ENCODE measurements around the gene VPREB1. TPM values are rescaled to one million over a fixed set of nuclear protein-coding genes. Genes with fewer than 3 reads are reported as not detected.
"Not testable (repeated sequence)": the region's sequence is repeated elsewhere in the genome, so short reads cannot be mapped to it uniquely, and the experiment has no call there.

Gene VPREB1
- total RNA-seq, 1 experiment from 2014 or later, result not detected

DNA sequence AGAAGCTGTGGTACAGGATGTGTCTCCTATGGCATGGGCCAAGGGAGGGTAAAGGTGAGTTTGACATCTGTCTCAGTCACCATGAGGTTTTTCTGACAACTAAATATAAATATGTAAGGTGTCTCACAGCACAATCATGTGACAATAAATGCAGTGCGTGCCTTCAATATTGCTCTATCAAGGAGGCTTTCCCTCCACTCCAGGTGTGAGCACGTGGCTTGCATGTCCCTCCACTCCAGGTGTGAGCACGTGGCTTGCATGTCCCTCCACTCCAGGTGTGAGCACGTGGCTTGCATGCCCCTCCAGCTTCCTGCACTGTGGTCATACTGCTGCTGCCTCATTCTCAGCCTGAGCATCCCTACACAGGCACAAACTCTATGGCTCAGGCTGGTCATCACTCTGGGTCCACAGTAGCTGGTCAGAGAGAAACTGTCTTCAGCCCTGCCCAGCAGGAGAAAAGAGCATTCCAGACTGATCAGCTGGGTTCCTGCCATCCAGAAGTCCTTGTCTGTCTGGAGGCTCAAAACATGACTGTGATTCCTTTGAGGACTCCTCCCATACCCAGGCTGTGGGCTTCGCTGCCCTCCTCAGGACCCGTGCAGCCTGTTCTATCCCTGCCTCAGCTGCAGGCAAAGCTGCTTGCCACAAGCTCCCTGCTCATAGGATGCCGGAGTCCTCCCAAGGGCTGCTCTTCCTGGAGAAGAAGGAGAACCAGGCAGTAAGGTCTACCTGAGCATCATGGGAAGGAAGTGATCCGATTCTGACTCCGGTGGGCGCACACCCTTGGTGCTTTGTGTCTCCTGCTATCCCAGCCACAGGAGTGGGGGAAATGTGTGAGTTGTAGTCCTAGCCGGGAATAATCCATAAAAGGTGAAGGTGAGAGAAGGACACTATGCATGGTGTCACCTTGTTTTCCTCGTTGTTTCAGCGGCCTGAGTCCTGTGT, 33.4 kb upstream of the VPREB1 start:
- in situ Hi-C loops (cut with HindIII; ENCODE audit: low sequenced_read_pairs), result no loop called here
- no peak for DNase-seq (ENCODE audit: low spot score)

DNA sequence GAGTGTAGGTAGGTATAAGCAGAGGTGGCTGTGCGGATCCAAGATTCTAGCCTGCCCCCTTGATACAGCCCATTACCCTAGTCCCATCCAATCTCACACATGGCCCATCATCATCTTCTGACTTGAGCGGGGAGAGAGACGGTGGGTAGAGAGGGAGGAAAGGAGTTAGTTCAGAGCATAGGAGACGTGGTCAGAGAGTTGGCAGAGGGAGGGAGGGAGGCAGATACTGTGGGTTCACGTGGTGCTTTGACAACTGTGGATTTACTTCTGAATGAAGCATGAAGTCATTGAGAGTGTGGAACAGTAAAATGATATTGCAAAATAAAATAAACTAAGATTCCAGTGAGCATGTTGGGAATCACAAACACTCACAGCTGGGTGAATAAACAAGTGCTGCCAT, 31.4 kb upstream of the VPREB1 start:
- DNase-seq (ENCODE audit: low spot score), result no peak
- in situ Hi-C loops (cut with HindIII; ENCODE audit: low sequenced_read_pairs), result no loop called here

DNA sequence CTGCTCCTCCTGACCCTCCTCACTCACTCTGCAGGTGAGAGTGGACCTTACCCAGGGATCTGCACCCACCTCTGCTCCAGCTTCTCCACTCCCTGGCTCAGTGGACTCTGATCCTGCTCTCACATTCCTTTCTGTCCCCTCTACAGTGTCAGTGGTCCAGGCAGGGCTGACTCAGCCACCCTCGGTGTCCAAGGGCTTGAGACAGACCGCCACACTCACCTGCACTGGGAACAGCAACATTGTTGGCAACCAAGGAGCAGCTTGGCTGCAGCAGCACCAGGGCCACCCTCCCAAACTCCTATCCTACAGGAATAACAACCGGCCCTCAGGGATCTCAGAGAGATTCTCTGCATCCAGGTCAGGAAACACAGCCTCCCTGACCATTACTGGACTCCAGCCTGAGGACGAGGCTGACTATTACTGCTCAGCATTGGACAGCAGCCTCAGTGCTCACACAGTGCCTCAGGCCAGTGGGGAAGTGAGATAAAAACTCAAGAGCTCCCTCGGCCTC, 29.7 kb upstream of the VPREB1 start:
- in situ Hi-C loops (cut with HindIII; ENCODE audit: low sequenced_read_pairs), result no loop called here
- DNase-seq (ENCODE audit: low spot score), result no peak

DNA sequence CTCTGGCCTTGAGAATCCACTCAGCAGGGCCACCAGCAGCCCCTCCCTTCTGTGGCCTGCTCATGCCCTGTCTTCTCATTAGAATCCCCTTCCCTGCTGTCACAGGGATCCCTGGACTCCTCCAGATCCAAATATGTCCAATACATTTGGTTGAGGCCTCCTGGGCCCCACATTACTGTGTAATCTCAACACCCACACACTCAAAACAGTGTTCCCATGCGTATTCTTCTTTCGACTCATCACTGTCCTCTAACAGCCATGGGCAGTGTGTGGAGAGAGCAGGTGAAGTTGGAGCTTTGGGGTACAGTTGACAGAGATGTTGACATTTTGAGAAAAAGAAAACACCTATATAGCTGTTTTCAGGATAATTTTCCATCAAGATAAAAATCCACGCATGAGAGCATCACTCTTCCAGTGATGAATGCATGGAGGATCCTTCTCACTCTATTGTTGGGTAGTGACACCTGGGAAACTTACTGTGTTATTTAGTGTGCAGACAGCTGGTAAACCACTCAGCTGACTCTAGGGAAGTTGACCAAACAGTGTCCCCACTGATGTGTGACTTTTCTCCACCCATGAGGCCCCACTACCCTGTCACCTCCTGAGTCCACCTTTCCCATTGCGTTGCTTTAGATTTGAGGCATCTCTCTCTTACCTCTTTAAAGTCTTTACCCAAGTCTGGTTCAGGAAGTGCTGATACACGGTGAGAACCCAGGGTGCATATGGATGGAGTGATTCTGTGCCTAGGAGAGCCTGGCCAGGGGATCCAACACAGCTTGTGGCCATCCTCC, 28.7 kb upstream of the VPREB1 start:
- no peak for DNase-seq (ENCODE audit: low spot score)
- in situ Hi-C loops (cut with HindIII; ENCODE audit: low sequenced_read_pairs), result no loop called here

DNA sequence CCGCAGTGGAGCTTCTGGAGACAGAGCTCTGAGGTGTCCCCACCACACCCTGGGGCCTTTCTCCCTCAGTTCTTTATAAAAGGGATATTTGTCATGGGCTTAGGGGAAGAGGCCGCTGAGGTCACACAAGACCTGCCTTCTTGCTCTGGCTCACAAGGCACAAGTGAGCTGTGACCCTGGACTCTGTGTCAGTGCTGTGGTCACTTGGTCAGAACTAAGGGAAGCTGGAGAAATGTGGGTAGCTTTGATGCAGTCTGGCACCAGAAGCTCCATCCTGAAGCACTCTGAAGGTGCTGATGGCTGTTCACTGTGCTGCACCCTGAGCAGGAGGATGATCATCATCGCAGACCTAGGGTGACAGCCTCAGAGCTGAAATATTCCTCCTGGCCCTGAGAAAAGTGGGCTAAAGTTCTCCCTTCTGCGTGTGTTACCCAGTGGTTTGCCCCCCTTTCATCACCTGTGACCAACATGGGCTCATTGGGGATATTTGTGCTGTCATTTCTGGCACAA, 28.1 kb upstream of the VPREB1 start:
- in situ Hi-C loops (cut with HindIII; ENCODE audit: low sequenced_read_pairs), result no loop called here
- DNase-seq (ENCODE audit: low spot score), result no peak

DNA sequence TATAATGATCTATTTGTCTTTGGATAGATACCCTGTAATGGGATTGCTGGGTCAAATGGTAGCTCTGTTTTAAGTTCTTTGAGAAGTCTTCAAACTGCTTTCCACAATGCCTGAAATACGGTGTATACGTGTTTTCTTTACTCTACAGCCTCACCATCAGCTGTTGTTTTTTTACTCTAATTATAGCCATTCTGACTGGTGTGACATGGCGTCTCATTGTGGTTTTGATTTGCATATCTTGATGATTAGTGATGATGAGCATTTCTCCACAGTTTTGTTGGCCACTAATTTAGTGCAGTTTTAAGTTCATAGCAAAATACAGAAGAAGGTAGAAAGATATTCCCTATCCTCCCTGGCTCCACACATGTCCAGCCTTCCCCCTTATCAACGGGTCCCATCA, 26.3 kb upstream of the VPREB1 start:
- in situ Hi-C loops (cut with HindIII; ENCODE audit: low sequenced_read_pairs), result no loop called here
- DNase-seq (ENCODE audit: low spot score), result no peak

DNA sequence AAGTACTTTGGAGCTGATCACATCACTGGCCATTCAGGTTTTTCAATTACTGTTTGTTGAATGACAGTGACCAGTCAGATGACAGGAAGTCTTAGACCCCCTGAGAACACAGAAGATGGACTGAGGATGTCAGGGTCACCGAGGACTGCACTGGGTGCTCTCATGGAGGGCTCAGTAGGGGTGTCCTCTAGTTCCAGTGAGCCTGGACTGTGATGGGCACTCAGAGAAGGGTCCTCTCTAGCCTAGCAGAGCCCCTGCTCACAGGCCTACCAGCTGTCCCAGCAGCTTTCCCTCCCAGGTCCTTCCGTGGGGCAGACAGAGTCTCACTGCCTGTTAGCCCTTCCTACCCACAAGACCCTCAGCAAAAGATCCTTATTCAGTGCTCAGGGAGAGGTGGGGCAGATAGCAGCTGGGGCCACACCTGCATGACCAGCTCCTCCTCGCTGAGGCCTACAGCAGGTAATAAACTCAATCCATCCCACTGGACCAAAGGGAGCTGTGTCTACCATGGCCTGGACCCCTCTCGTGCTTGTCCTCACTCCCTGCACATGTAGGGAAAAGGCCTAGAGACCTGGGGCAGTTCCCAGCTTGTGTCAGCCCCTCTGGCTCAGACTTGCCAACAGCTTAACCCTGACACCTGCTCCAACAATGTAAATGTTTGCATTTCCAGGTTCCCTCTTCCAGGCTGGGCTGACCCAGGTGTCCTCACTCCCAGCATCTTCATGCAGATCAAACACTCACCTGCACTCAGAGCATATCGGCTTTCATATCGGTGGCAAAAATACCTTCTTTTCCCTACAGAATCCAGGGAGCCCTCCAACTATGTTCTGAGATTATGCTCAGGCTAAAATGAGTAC, 25.2 kb upstream of the VPREB1 start:
- in situ Hi-C loops (cut with HindIII; ENCODE audit: low sequenced_read_pairs), result no loop called here
- no peak for DNase-seq (ENCODE audit: low spot score)

DNA sequence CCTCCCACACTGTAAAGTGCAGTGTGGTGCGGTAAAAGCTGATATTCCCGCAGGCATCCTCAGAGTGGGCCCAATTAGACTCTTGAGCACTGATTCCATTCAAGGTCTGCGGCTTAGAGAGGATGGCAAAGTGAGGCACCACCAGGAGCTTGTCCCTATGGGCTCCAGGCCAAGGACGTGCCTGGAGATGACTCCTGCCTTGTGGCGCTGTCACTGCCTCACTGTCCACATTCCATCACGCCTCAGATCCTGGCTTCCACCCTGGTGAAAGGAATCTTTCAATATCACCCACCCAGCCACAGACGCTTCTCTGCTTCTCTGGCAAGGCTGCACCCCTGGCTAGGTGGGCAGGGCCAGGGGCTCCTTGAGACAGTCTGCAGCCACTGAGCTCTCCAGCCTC, 23.5 kb upstream of the VPREB1 start:
- DNase-seq (ENCODE audit: low spot score); in situ Hi-C loops (cut with HindIII; ENCODE audit: low sequenced_read_pairs): not testable (repeated sequence)

DNA sequence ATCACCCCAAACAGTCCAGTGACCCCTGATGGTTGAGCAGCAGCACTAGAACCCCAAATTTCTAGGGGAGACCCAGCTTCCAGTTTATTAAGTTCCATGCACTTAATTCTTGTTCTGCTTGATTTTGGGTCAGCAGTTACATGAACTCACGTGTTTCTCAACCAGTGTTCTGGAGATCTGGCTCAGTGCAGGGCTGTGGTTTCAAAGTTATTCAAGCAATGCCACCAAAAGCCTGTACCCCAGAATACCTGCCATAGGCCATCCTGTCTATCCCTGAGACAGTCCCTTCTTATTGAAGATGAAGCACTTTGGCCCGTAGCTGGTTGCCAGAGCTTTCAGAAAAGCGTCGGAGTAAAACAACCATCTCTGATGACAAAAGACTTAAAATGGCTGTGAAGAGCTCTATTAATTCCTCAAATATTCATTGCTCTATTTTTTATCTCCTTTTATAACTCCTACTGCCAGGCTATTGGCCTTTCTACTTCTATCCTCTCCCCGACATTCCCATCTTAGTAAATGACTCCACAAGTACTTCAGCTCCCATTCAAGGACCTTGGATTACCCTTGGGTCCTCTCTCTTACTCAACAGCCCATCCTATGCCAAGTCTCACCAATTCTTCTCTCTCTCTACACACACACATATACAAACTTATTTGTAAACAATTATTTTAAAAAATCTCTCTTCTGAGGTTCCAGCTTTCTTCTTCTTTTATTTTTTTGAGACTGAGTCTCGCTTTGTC, 18.0 kb upstream of the VPREB1 start:
- no peak for DNase-seq (ENCODE audit: low spot score)
- in situ Hi-C loops (cut with HindIII; ENCODE audit: low sequenced_read_pairs), result no loop called here

DNA sequence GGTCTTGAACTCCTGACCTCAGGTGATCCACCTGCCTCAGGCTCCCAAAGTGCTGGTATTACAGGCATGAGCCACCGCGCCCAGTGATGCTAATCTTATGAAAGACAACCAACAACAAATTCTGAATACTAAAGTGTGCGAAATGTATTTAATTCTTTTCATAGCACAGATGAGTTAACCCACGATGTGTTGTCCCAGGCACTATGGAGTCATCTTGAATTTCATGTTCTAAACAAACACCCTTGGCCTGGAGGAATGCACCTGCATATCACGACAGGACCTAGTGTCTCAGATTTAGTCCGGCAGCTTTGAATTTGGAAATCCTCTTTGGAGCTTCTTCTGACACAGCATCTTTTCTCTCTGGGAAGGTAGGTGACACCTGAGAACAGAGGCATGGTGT, 16.2 kb upstream of the VPREB1 start:
- in situ Hi-C loops (cut with HindIII; ENCODE audit: low sequenced_read_pairs), result no loop called here

DNA sequence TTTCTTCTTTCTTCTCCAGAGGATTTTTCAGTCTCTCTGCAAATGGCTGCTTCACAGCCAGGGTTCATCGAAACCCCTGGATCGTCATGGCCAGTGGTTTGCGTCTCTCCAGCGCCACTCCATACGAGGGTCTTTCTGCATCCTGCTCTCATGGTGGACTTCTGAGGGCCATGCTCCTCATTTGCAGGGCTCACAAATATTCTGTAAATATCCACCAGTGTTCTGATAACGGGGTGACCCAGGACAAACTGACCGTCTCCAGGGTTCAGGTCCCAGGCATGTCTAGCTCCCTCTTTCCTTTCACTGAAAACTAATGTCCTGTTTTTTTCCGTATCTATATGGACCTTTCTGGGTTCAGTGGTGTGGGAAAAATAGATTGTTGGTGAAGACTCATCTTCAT, 15.7 kb upstream of the VPREB1 start:
- in situ Hi-C loops (cut with HindIII; ENCODE audit: low sequenced_read_pairs), result no loop called here
- DNase-seq (ENCODE audit: low spot score), result no peak

More for the DNA sequence above, 16.2 kb upstream of the VPREB1 start:
- DNase-seq (ENCODE audit: low spot score), result no peak

DNA sequence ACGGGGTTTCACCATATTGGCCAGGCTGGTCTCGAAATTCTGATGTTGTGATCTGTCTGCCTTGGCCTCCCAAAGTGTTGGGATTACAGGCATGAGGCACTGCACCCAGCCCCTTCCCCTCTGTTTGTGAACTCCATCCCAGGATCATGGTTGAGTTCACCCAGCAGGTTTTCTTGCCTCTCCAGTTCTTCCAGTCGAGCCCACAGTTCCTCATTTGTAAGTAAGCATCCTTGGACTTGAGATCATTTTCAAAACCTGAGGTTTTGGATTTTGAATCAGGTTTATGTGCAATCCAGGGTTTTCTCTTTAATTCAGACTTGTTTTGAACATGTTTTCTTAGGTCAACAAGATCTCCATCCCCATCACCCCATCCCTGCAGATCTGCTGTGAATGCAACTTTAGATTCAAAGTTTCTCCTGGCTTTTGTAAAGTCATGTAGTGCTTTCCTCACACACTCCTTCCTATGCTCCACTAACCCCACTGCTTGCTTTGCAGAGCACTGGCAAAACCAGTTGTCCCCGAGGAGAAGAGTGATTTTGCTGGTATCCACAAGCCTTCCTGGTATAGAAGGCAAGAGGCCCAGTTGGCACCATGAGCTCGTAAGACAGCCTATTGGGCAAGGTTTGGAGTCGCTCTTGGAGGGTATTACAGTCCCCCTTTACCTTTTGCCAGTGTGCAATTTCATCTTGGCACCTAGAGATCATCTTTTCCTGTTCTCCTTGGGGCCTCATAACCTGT, 14.7 kb upstream of the VPREB1 start:
- in situ Hi-C loops (cut with HindIII; ENCODE audit: low sequenced_read_pairs), result no loop called here
- no peak for DNase-seq (ENCODE audit: low spot score)

DNA sequence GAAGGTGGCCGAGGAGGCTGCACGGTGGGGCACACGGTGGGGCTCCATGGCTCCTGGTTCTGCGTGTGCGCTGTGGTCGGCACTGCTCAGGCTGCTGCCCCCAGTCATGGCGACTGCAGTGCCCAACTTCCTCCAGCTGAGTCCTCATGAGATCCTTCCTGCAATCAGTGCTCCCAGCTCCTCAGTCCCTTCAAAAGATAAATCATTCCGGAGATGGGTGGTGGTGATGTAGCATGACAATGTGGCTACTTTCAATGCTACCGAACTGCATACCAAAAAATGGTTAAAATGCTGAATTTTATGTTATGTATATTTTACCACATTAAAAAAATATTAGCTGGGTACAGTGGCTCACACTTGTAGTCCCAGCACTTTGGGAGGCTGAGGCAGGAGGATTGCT, 14.1 kb upstream of the VPREB1 start:
- no peak for DNase-seq (ENCODE audit: low spot score)
- in situ Hi-C loops (cut with HindIII; ENCODE audit: low sequenced_read_pairs), result no loop called here

DNA sequence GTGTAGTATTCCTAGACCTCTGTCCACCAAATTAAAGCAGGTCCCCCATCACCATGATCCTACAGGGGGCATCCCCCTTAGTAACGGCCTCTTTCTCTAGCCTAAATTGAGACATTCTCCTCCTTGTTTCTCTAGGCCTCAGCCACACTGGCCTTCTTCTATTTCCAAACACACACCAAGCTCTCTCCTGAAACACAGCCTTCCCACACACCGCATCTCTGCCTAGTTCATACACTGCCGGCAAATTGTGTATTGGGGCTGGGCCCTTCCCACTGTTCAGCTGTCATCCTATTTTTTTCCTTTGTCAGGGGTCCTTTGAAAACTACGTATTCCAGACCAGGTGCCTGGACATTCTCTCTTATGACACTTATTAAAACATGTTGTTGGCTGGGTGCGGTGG, 11.5 kb upstream of the VPREB1 start:
- in situ Hi-C loops (cut with HindIII; ENCODE audit: low sequenced_read_pairs), result no loop called here
- DNase-seq (ENCODE audit: low spot score), result no peak

DNA sequence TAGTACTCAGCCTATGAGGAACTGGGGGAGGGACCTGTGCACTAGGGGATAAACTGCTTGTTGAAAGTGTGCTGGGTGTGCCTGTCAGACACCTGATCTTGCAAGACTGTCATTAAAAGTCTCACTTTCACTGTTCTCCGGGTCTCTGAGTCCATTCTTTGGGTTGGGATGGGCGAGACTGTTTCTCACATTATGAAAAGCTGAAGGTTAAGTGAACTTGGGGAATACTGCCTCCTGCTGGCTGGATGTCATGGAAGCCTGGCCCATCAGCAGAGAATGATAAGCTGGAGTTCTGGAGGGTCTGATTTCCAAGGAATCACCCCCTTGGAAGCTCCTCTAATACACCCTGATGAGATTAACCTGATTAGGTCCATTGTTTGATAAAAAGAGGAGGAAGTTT, 9.0 kb upstream of the VPREB1 start:
- peak; percentile 5 for DNase-seq (ENCODE audit: low spot score)
- in situ Hi-C loops (cut with HindIII; ENCODE audit: low sequenced_read_pairs), result no loop called here

DNA sequence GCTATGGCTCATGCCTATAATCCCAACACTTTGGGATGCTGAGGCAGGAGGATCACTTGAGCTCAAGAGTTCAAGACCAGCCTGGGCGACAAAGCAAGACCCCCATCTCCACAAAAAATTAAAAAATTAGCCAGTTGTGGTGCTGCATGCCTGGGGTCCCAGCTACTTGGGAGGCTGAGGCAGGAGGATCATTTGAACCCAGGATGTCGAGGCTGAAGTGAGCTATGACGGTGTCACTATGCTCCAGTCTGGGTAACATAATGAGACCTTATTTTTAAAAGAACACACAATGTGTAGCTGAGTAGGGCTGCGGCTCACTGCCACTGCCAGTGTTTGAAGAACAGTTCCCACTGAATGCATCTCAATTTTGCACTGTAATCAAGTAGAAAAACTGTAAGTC, 7.1 kb upstream of the VPREB1 start:
- in situ Hi-C loops (cut with HindIII; ENCODE audit: low sequenced_read_pairs), result no loop called here
- DNase-seq (ENCODE audit: low spot score), result no peak

DNA sequence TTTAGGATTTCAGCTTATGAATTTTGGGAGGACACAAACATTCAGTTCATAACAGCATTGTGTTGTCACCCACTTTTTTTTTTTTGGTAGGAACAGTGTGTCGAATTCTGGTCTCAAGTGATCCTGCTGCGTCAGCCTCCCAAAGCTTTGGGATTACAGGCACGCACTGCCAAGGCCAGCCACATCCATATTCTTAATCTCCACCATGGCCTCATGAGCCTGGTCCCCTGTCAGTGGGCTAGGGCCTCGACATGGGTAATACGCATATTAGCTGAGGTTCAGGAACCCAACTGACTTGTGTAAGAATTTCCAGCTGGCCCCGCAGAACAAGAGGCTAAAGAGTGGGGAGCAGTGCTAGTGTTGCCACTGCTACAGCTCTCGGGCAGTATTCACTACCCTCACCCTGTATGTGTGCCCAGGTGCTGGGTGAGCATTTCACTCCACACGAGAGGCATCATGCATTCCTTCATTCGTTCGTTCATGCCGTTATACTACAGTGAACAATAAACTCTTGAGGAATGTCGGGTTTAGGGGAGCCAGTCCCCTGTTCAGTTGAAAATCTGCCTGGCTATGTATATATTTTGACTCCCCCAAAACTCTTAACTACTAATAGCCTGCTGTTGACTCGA, 5.2 kb upstream of the VPREB1 start:
- in situ Hi-C loops (cut with HindIII; ENCODE audit: low sequenced_read_pairs), result no loop called here
- no peak for DNase-seq (ENCODE audit: low spot score)

Data from G401 (cell line).